Upper lobe of left lung (tissue), 6 donors: ENCODE measurements around the gene CFAP43. TPM values are rescaled to one million over a fixed set of nuclear protein-coding genes. Genes with fewer than 3 reads are reported as not detected.

Source experiments
- ATAC-seq, 2 donors: fragments of 200-7000 bp; cut with Tn5 transposase; one replicate each; pipeline ENCODE4 v1.9.1; 2022; ENCODE audit warnings: mild to moderate bottlenecking in 2 of 2, moderate library complexity in 2 of 2; ENCODE audit not compliant: low FRiP score in 2 of 2
- DNase-seq, 2 donors: peaks; one replicate each; pipeline ENCODE4 v3.0.0-alpha.2; 2019 to 2020
- H3K27ac ChIP-seq, 4 donors: fragments of 200-600 bp; sonication (generic); one replicate each; pipeline ENCODE4 v1.5.1; 2016 to 2019
- H3K27me3 ChIP-seq, 4 donors: fragments of 200-600 bp; sonication (generic); one replicate each; pipeline ENCODE4 v1.5.1; 2017 to 2019
- H3K36me3 ChIP-seq, 4 donors: fragments of 200-600 bp; sonication (generic); one replicate each; pipeline ENCODE4 v1.5.1; 2016 to 2019
- H3K4me1 ChIP-seq, 4 donors: fragments of 200-600 bp; sonication (generic); one replicate each; pipeline ENCODE4 v1.5.1; 2018 to 2019
- H3K4me3 ChIP-seq, 4 donors: fragments of 200-600 bp; sonication (generic); one replicate each; pipeline ENCODE4 v1.5.1; 2017 to 2019; ENCODE audit warnings: mild to moderate bottlenecking in 2 of 4, moderate library complexity in 1 of 4
- H3K9me3 ChIP-seq, 4 donors: fragments of 200-600 bp; sonication (generic); one replicate each; pipeline ENCODE4 v1.5.1; 2018 to 2019
- CTCF ChIP-seq, 6 experiments: fragments of 450-650 bp in 4 of 6; fragments of 200-600 bp in 2 of 6; sonication (generic) in 2 of 6; IDR thresholded peaks; one replicate each; pipeline ENCODE4 v1.5.1; 2016 to 2019; ENCODE audit warnings: antibody characterized with exemption in 6 of 6
- EP300 ChIP-seq, 4 donors: sonication (generic); formaldehyde crosslinking; IDR thresholded peaks; one replicate each; pipeline ENCODE4 v1.5.1; 2017; ENCODE audit warnings: antibody characterized with exemption in 4 of 4, control low read depth in 2 of 4
- POLR2A ChIP-seq, 4 donors: fragments of 450-650 bp; IDR thresholded peaks; one replicate each; pipeline ENCODE4 v1.5.1; 2016 to 2017; ENCODE audit warnings: antibody characterized with exemption in 4 of 4, mild to moderate bottlenecking in 2 of 4
- POLR2AphosphoS5 ChIP-seq, 2 donors: sonication (generic); formaldehyde crosslinking; IDR thresholded peaks; one replicate each; pipeline ENCODE4 v1.5.1; 2017; ENCODE audit warnings: antibody characterized with exemption in 2 of 2
- WGBS, 2 donors: methylation state at CpG; one replicate each; pipeline ENCODE4 v1.1.5; 2017 to 2018; 5-methylcytosine and 5-hydroxymethylcytosine counted together
- total RNA-seq, 6 donors: library from RNA; depleted of rRNA in 4 of 6; stranded (reverse); fragments of >200 nt in 4 of 6; gene quantifications; one replicate each; pipeline versions ENCODE4 v1.1.0 to v1.2.1, GENCODE V29; 2016 to 2021
- donor health status: DM: no; HTN: no; CAD: no; lungs with moderate emphysema.
- donor health status: DM: no; HTN: yes; CAD: no; lungs with severe emphysema.

CFAP43 gene
- total RNA-seq, 6 donors from 2014 or later: 0.69 to 121 (median 10.0) TPM

- DNase-seq (no peak), ATAC-seq (no peak)
- no peak overlapping the region for H3K27ac ChIP-seq
- no peaks in the 10 kb centered on the region for H3K27me3 ChIP-seq
- no peaks in the 10 kb centered on the region for H3K4me1 ChIP-seq
- H3K9me3 ChIP-seq: no peaks in the 10 kb centered on the region
- H3K36me3 ChIP-seq: no peaks in the 10 kb centered on the region
- TF ChIP-seq EP300 (IDR thresholded peaks at IDR 0.05) (no peak), POLR2AphosphoS5 (IDR thresholded peaks at IDR 0.05) (no peak), POLR2A (IDR thresholded peaks at IDR 0.05) (no peak), CTCF (IDR thresholded peaks at IDR 0.05) (no peak)
- H3K4me3 ChIP-seq: no peak overlapping the region
Observed at GRCh38 chr10:104242545-104242944, 10.4 kb upstream of the CFAP43 start.

DNA sequence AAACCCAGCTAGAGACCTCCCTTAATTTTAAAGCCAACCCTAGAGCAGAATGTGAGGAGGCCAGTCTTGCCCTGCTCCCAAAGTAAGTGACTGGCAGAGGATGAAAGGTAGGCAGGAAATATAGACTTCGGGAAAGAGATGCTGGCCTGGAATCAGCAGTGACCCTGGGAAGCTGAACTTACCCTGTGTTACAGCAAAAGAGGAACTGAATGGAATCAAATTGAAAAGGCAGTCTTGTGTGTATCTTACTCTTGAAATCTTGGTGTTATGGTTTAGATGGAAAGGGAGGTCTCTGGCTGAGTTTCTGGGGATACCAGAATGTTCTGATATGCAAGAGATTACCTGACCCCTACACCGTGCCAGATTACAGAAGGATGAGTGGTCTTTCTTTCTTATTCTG, 7.9 kb upstream of the CFAP43 start:
- peaks cover 0 to 2% (median 0%) of the 10 kb centered on the region in 4 donors for H3K9me3 ChIP-seq
- no peaks in the 10 kb centered on the region for H3K4me1 ChIP-seq
- WGBS, 2 donors: 55% methylated on average over 2 of the region's 2 CpGs
- DNase-seq: no peak
- TF ChIP-seq EP300 (IDR thresholded peaks at IDR 0.05) (no peak), POLR2AphosphoS5 (IDR thresholded peaks at IDR 0.05) (no peak), POLR2A (IDR thresholded peaks at IDR 0.05) (no peak), CTCF (IDR thresholded peaks at IDR 0.05) (no peak)
- H3K27ac ChIP-seq: no peak overlapping the region
- ATAC-seq: no peak
- H3K36me3 ChIP-seq: no peaks in the 10 kb centered on the region
- no peaks in the 10 kb centered on the region for H3K27me3 ChIP-seq
- H3K4me3 ChIP-seq: no peak overlapping the region

- DNase-seq (no peak), ATAC-seq (no peak)
- H3K27ac ChIP-seq: no peak overlapping the region
- H3K36me3 ChIP-seq: no peaks in the 10 kb centered on the region
- no peaks in the 10 kb centered on the region for H3K27me3 ChIP-seq
- WGBS, 2 donors: 82 to 84% methylated on average over 3 of the region's 3 CpGs
- peaks cover 0 to 9% (median 0%) of the 10 kb centered on the region in 4 donors for H3K9me3 ChIP-seq
- no peak overlapping the region for H3K4me3 ChIP-seq
- TF ChIP-seq EP300 (IDR thresholded peaks at IDR 0.05) (no peak), CTCF (IDR thresholded peaks at IDR 0.05) (no peak), POLR2AphosphoS5 (IDR thresholded peaks at IDR 0.05) (no peak), POLR2A (IDR thresholded peaks at IDR 0.05) (no peak)
- H3K4me1 ChIP-seq: peaks cover 6 to 14% (median 11%) of the 10 kb centered on the region in 4 donors
Observed at GRCh38 chr10:104235801-104236200, 3.6 kb upstream of the CFAP43 start.

- ATAC-seq (no peak), DNase-seq (no peak)
- 83 to 86% methylated on average over 1 of the region's 1 CpG for WGBS, 2 donors
- Histone ChIP-seq H3K4me1 (peaks cover 6 to 14% (median 11%) of the 10 kb centered on the region in 4 donors), H3K4me3 (no peak overlapping the region), H3K27ac (no peak overlapping the region), H3K27me3 (no peaks in the 10 kb centered on the region), H3K9me3 (peaks cover 0 to 9% (median 0%) of the 10 kb centered on the region in 4 donors), H3K36me3 (no peaks in the 10 kb centered on the region)
- TF ChIP-seq POLR2A (IDR thresholded peaks at IDR 0.05) (no peak), EP300 (IDR thresholded peaks at IDR 0.05) (no peak), CTCF (IDR thresholded peaks at IDR 0.05) (no peak), POLR2AphosphoS5 (IDR thresholded peaks at IDR 0.05) (no peak)
Observed at GRCh38 chr10:104234934-104235333, 2.8 kb upstream of the CFAP43 start.

DNA sequence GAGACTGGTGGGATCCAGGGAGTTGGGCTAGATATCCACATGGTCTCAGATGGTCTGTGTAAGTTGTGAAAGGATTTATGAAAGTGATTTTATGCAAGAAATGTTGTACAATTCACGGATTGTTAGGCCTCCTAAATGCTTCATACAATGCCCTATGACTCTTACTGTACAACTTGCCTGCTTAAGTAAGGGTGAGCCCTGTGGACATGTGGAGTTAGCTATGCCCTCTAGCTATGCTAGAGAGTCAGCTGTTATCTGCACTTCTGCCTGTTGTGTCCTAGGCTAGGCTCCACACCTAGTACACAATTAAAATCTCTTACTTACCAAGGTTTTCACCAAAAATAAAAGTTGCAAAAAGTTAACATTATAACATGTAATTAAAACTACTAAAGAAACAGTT, 1.7 kb upstream of the CFAP43 start:
- Histone ChIP-seq H3K36me3 (no peaks in the 10 kb centered on the region), H3K9me3 (peaks cover 0 to 9% (median 0%) of the 10 kb centered on the region in 4 donors), H3K4me1 (peaks cover 6 to 14% (median 11%) of the 10 kb centered on the region in 4 donors), H3K4me3 (no peak overlapping the region), H3K27me3 (no peaks in the 10 kb centered on the region), H3K27ac (no peak overlapping the region)
- TF ChIP-seq POLR2AphosphoS5 (IDR thresholded peaks at IDR 0.05) (no peak), EP300 (IDR thresholded peaks at IDR 0.05) (no peak), CTCF (IDR thresholded peaks at IDR 0.05) (no peak), POLR2A (IDR thresholded peaks at IDR 0.05) (no peak)
- DNase-seq (no peak), ATAC-seq (no peak)
- 70 to 94% methylated on average over 1 of the region's 1 CpG for whole genome bisulfite sequencing, 2 donors
